ENCODE measurements around the gene CCDC14. TPM values are rescaled to one million over a fixed set of nuclear protein-coding genes. Genes with fewer than 3 reads are reported as not detected.
"Not testable (repeated sequence)": the region's sequence is repeated elsewhere in the genome, so short reads cannot be mapped to it uniquely, and the experiment has no call there.

The CCDC14 gene
- polyA plus RNA-seq, result 10 to 100 TPM; 12.2 to 18.8 TPM

- Histone ChIP-seq H3K4me3 (ENCODE audit: low read depth in 1 of 2, low read length in 2 of 2) (peak within 1 kb of the TSS; percentile 78 to 90), H3K9me3 (ENCODE audit: control insufficient read depth in 2 of 2, insufficient read depth in 1 of 2, low read depth in 1 of 2, low read length in 1 of 2) (no peaks in the 10 kb centered on the region), H3K36me3 (ENCODE audit: control insufficient read depth in 2 of 2, insufficient read depth in 2 of 2, low read length in 1 of 2) (no peaks in the 10 kb centered on the region), H3K4me1 (ENCODE audit: control insufficient read depth in 2 of 2, insufficient read depth in 2 of 2, low read length in 1 of 2) (no peaks in the 10 kb centered on the region), H3K27me3 (ENCODE audit: control insufficient read depth in 1 of 2, insufficient read depth in 2 of 2, low read length in 2 of 2) (no peaks in the 10 kb centered on the region), H3K27ac (ENCODE audit: low read depth in 2 of 2, low read length in 1 of 2) (peak within 1 kb of the TSS; percentile 81 to 90)
- 0 to 1% methylated on average over 55 of the region's 55 CpGs for WGBS, 2 donors
Measured at GRCh38 chr3:123960781-123961507, at the start of gene CCDC14. Gene CCDC14 (minus strand): TSS chr3:123961229. CDS start chr3:123961173, 56 bp downstream.

- not testable (repeated sequence) for H3K27me3 ChIP-seq (ENCODE audit: control insufficient read depth in 1 of 2, insufficient read depth in 2 of 2, low read length in 2 of 2); H3K27ac ChIP-seq (ENCODE audit: low read depth in 2 of 2, low read length in 1 of 2); H3K4me3 ChIP-seq (ENCODE audit: low read depth in 1 of 2, low read length in 2 of 2); H3K4me1 ChIP-seq (ENCODE audit: control insufficient read depth in 2 of 2, insufficient read depth in 2 of 2, low read length in 1 of 2); H3K9me3 ChIP-seq (ENCODE audit: control insufficient read depth in 2 of 2, insufficient read depth in 1 of 2, low read depth in 1 of 2, low read length in 1 of 2); H3K36me3 ChIP-seq (ENCODE audit: control insufficient read depth in 2 of 2, insufficient read depth in 2 of 2, low read length in 1 of 2)
- 94 to 98% methylated on average over 1 of the region's 1 CpG for WGBS, 2 donors
Measured at GRCh38 chr3:124008321-124008720, 47.3 kb upstream of the CCDC14 start.

- Histone ChIP-seq H3K36me3 (ENCODE audit: control insufficient read depth in 2 of 2, insufficient read depth in 2 of 2, low read length in 1 of 2) (no peaks in the 10 kb centered on the region), H3K4me3 (ENCODE audit: low read depth in 1 of 2, low read length in 2 of 2) (no peak overlapping the region), H3K9me3 (ENCODE audit: control insufficient read depth in 2 of 2, insufficient read depth in 1 of 2, low read depth in 1 of 2, low read length in 1 of 2) (no peaks in the 10 kb centered on the region), H3K27me3 (ENCODE audit: control insufficient read depth in 1 of 2, insufficient read depth in 2 of 2, low read length in 2 of 2) (no peaks in the 10 kb centered on the region), H3K4me1 (ENCODE audit: control insufficient read depth in 2 of 2, insufficient read depth in 2 of 2, low read length in 1 of 2) (no peaks in the 10 kb centered on the region), H3K27ac (ENCODE audit: low read depth in 2 of 2, low read length in 1 of 2) (no peak overlapping the region)
- 60 to 68% methylated on average over 4 of the region's 4 CpGs for WGBS, 2 donors
Measured at GRCh38 chr3:124007186-124007585, 46.2 kb upstream of the CCDC14 start.

- not testable (repeated sequence) for H3K27ac ChIP-seq (ENCODE audit: low read depth in 2 of 2, low read length in 1 of 2); H3K36me3 ChIP-seq (ENCODE audit: control insufficient read depth in 2 of 2, insufficient read depth in 2 of 2, low read length in 1 of 2); H3K27me3 ChIP-seq (ENCODE audit: control insufficient read depth in 1 of 2, insufficient read depth in 2 of 2, low read length in 2 of 2); H3K4me1 ChIP-seq (ENCODE audit: control insufficient read depth in 2 of 2, insufficient read depth in 2 of 2, low read length in 1 of 2); H3K9me3 ChIP-seq (ENCODE audit: control insufficient read depth in 2 of 2, insufficient read depth in 1 of 2, low read depth in 1 of 2, low read length in 1 of 2); H3K4me3 ChIP-seq (ENCODE audit: low read depth in 1 of 2, low read length in 2 of 2)
- WGBS, 2 donors, result 36 to 42% methylated on average over 2 of the region's 2 CpGs
Measured at GRCh38 chr3:124002405-124003079, 41.5 kb upstream of the CCDC14 start.

GRCh38 chr3:124001366-124001765, 40.3 kb upstream of the CCDC14 start:
- H3K27ac ChIP-seq (ENCODE audit: low read depth in 2 of 2, low read length in 1 of 2); H3K4me1 ChIP-seq (ENCODE audit: control insufficient read depth in 2 of 2, insufficient read depth in 2 of 2, low read length in 1 of 2); H3K36me3 ChIP-seq (ENCODE audit: control insufficient read depth in 2 of 2, insufficient read depth in 2 of 2, low read length in 1 of 2); H3K9me3 ChIP-seq (ENCODE audit: control insufficient read depth in 2 of 2, insufficient read depth in 1 of 2, low read depth in 1 of 2, low read length in 1 of 2); H3K4me3 ChIP-seq (ENCODE audit: low read depth in 1 of 2, low read length in 2 of 2); H3K27me3 ChIP-seq (ENCODE audit: control insufficient read depth in 1 of 2, insufficient read depth in 2 of 2, low read length in 2 of 2): not testable (repeated sequence)
- whole genome bisulfite sequencing, 2 donors, result 70 to 80% methylated on average over 6 of the region's 6 CpGs

- 81 to 91% methylated on average over 2 of the region's 2 CpGs for WGBS, 2 donors
- Histone ChIP-seq H3K4me1 (ENCODE audit: control insufficient read depth in 2 of 2, insufficient read depth in 2 of 2, low read length in 1 of 2) (no peaks in the 10 kb centered on the region), H3K9me3 (ENCODE audit: control insufficient read depth in 2 of 2, insufficient read depth in 1 of 2, low read depth in 1 of 2, low read length in 1 of 2) (peaks cover 0 to 3% of the 10 kb centered on the region in 2 donors), H3K36me3 (ENCODE audit: control insufficient read depth in 2 of 2, insufficient read depth in 2 of 2, low read length in 1 of 2) (no peaks in the 10 kb centered on the region), H3K27me3 (ENCODE audit: control insufficient read depth in 1 of 2, insufficient read depth in 2 of 2, low read length in 2 of 2) (no peaks in the 10 kb centered on the region), H3K27ac (ENCODE audit: low read depth in 2 of 2, low read length in 1 of 2) (no peak overlapping the region), H3K4me3 (ENCODE audit: low read depth in 1 of 2, low read length in 2 of 2) (no peak overlapping the region)
Measured at GRCh38 chr3:123997543-123997942, 36.5 kb upstream of the CCDC14 start.

- H3K9me3 ChIP-seq (ENCODE audit: control insufficient read depth in 2 of 2, insufficient read depth in 1 of 2, low read depth in 1 of 2, low read length in 1 of 2), result peaks cover 0 to 3% of the 10 kb centered on the region in 2 donors
- 74 to 82% methylated on average over 1 of the region's 1 CpG for WGBS, 2 donors
- H3K27me3 ChIP-seq (ENCODE audit: control insufficient read depth in 1 of 2, insufficient read depth in 2 of 2, low read length in 2 of 2), result no peaks in the 10 kb centered on the region
- no peak overlapping the region for H3K4me3 ChIP-seq (ENCODE audit: low read depth in 1 of 2, low read length in 2 of 2)
- H3K27ac ChIP-seq (ENCODE audit: low read depth in 2 of 2, low read length in 1 of 2), result no peak overlapping the region
- no peaks in the 10 kb centered on the region for H3K4me1 ChIP-seq (ENCODE audit: control insufficient read depth in 2 of 2, insufficient read depth in 2 of 2, low read length in 1 of 2)
- no peaks in the 10 kb centered on the region for H3K36me3 ChIP-seq (ENCODE audit: control insufficient read depth in 2 of 2, insufficient read depth in 2 of 2, low read length in 1 of 2)
Measured at GRCh38 chr3:123993818-123994217, 32.8 kb upstream of the CCDC14 start.

GRCh38 chr3:123991730-123992588, 30.9 kb upstream of the CCDC14 start, which contains the start of gene ROPN1:
Gene ROPN1 (minus strand): TSS chr3:123992124. CDS start chr3:123980481, 11,643 bp downstream.
- not testable (repeated sequence) for H3K27me3 ChIP-seq (ENCODE audit: control insufficient read depth in 1 of 2, insufficient read depth in 2 of 2, low read length in 2 of 2); H3K9me3 ChIP-seq (ENCODE audit: control insufficient read depth in 2 of 2, insufficient read depth in 1 of 2, low read depth in 1 of 2, low read length in 1 of 2); H3K4me1 ChIP-seq (ENCODE audit: control insufficient read depth in 2 of 2, insufficient read depth in 2 of 2, low read length in 1 of 2); H3K4me3 ChIP-seq (ENCODE audit: low read depth in 1 of 2, low read length in 2 of 2); H3K27ac ChIP-seq (ENCODE audit: low read depth in 2 of 2, low read length in 1 of 2); H3K36me3 ChIP-seq (ENCODE audit: control insufficient read depth in 2 of 2, insufficient read depth in 2 of 2, low read length in 1 of 2)
- 0 to 7% methylated on average over 3 to 4 of the region's 49 CpGs for WGBS, 2 donors

- no peaks in the 10 kb centered on the region for H3K36me3 ChIP-seq (ENCODE audit: control insufficient read depth in 2 of 2, insufficient read depth in 2 of 2, low read length in 1 of 2)
- H3K9me3 ChIP-seq (ENCODE audit: control insufficient read depth in 2 of 2, insufficient read depth in 1 of 2, low read depth in 1 of 2, low read length in 1 of 2), result no peaks in the 10 kb centered on the region
- no peak overlapping the region for H3K27ac ChIP-seq (ENCODE audit: low read depth in 2 of 2, low read length in 1 of 2)
- H3K4me3 ChIP-seq (ENCODE audit: low read depth in 1 of 2, low read length in 2 of 2), result no peak overlapping the region
- H3K4me1 ChIP-seq (ENCODE audit: control insufficient read depth in 2 of 2, insufficient read depth in 2 of 2, low read length in 1 of 2), result peaks cover 0 to 3% of the 10 kb centered on the region in 2 donors
- 69 to 81% methylated on average over 3 of the region's 3 CpGs for WGBS, 2 donors
- H3K27me3 ChIP-seq (ENCODE audit: control insufficient read depth in 1 of 2, insufficient read depth in 2 of 2, low read length in 2 of 2), result peaks cover 0 to 3% of the 10 kb centered on the region in 2 donors
Measured at GRCh38 chr3:123986427-123986826, 25.4 kb upstream of the CCDC14 start.

Data from esophagus (tissue), 2 donors.